Ishikawa (cell line): ENCODE measurements around the gene RER1.

Source experiments
- EP300 ChIP-seq: IDR thresholded peaks from 2 replicates; pipeline ENCODE4 v1.6.1; 2012; ENCODE audit warnings: borderline replicate concordance
- RAD21 ChIP-seq: IDR thresholded peaks from 2 replicates; pipeline ENCODE4 v1.6.1; 2012; ENCODE audit warnings: low read depth
- TAF1 ChIP-seq: IDR thresholded peaks from 2 replicates; pipeline ENCODE4 v1.6.1; 2012; ENCODE audit warnings: low read depth, mild to moderate bottlenecking
- YY1 ChIP-seq: IDR thresholded peaks from 2 replicates; pipeline ENCODE4 v1.6.1; 2012; ENCODE audit warnings: low read depth
- ZBTB7A ChIP-seq: IDR thresholded peaks from 2 replicates; pipeline ENCODE4 v1.6.1; 2012; ENCODE audit warnings: low read depth
- TF ChIP-seq, protein P1 (sequence below): IDR thresholded peaks from 2 replicates; pipeline ENCODE4 v1.6.1; 2012; ENCODE audit warnings: low read depth, mild to moderate bottlenecking

GRCh38 chr1:2377751-2378440, 13.7 kb upstream of the RER1 start:
- TF ChIP-seq, protein P1, sequence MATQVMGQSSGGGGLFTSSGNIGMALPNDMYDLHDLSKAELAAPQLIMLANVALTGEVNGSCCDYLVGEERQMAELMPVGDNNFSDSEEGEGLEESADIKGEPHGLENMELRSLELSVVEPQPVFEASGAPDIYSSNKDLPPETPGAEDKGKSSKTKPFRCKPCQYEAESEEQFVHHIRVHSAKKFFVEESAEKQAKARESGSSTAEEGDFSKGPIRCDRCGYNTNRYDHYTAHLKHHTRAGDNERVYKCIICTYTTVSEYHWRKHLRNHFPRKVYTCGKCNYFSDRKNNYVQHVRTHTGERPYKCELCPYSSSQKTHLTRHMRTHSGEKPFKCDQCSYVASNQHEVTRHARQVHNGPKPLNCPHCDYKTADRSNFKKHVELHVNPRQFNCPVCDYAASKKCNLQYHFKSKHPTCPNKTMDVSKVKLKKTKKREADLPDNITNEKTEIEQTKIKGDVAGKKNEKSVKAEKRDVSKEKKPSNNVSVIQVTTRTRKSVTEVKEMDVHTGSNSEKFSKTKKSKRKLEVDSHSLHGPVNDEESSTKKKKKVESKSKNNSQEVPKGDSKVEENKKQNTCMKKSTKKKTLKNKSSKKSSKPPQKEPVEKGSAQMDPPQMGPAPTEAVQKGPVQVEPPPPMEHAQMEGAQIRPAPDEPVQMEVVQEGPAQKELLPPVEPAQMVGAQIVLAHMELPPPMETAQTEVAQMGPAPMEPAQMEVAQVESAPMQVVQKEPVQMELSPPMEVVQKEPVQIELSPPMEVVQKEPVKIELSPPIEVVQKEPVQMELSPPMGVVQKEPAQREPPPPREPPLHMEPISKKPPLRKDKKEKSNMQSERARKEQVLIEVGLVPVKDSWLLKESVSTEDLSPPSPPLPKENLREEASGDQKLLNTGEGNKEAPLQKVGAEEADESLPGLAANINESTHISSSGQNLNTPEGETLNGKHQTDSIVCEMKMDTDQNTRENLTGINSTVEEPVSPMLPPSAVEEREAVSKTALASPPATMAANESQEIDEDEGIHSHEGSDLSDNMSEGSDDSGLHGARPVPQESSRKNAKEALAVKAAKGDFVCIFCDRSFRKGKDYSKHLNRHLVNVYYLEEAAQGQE, result no peak
- TF ChIP-seq TAF1, result no peak
- TF ChIP-seq EP300, result no peak
- no peak for TF ChIP-seq RAD21
- no peak for TF ChIP-seq ZBTB7A
- TF ChIP-seq YY1, result no peak
